Hematopoietic multipotent progenitor cell treated with erythropoietin and hydrocortisone succinate and interleukin-3 and kit ligand, for 6 days (in vitro differentiated cells): ENCODE results near the gene KMT5B.
"Not testable (repeated sequence)": the region's sequence is repeated elsewhere in the genome, so short reads cannot be mapped to it uniquely, and the experiment has no call there.

Experiments
- DNase-seq: peaks from one replicate; pipeline ENCODE4 v3.0.0-alpha.2; 2015

Gene KMT5B

GRCh38 chr11:68213135-68213515, at the start of gene KMT5B:
Gene KMT5B (minus strand): TSS chr11:68213296. CDS start chr11:68190076, 23,220 bp downstream.
- DNase-seq: peak; percentile 54

GRCh38 chr11:68262544-68262827, 49.4 kb upstream of the KMT5B start:
- no peak for DNase-seq

GRCh38 chr11:68261749-68262543, 48.9 kb upstream of the KMT5B start:
- DNase-seq: no peak

GRCh38 chr11:68261006-68261405, 47.9 kb upstream of the KMT5B start:
- DNase-seq: no peak

GRCh38 chr11:68260484-68260883, 47.4 kb upstream of the KMT5B start:
- no peak for DNase-seq

- no peak for DNase-seq
Observed at GRCh38 chr11:68259122-68259959, 46.2 kb upstream of the KMT5B start.

GRCh38 chr11:68258363-68258765, 45.3 kb upstream of the KMT5B start:
- DNase-seq: no peak

- peak; percentile 98 for DNase-seq
Observed at GRCh38 chr11:68257477-68258362, 44.6 kb upstream of the KMT5B start.

- DNase-seq: no peak
Observed at GRCh38 chr11:68256331-68256741, 43.2 kb upstream of the KMT5B start.

- no peak for DNase-seq
Observed at GRCh38 chr11:68255526-68255925, 42.4 kb upstream of the KMT5B start.

GRCh38 chr11:68254421-68254820, 41.3 kb upstream of the KMT5B start:
- no peak for DNase-seq

GRCh38 chr11:68251765-68252164, 38.7 kb upstream of the KMT5B start:
- no peak for DNase-seq

GRCh38 chr11:68244912-68245311, 31.8 kb upstream of the KMT5B start:
- peak; percentile 28 for DNase-seq

GRCh38 chr11:68243847-68244246, 30.8 kb upstream of the KMT5B start:
- not testable (repeated sequence) for DNase-seq

- no peak for DNase-seq
Observed at GRCh38 chr11:68242616-68243015, 29.5 kb upstream of the KMT5B start.

GRCh38 chr11:68231621-68232020, 18.5 kb upstream of the KMT5B start:
- peak; percentile 57 for DNase-seq

- DNase-seq: no peak
Observed at GRCh38 chr11:68229601-68230000, 16.5 kb upstream of the KMT5B start.

- no peak for DNase-seq
Observed at GRCh38 chr11:68226421-68226820, 13.3 kb upstream of the KMT5B start.

- DNase-seq: no peak
Observed at GRCh38 chr11:68224606-68225005, 11.5 kb upstream of the KMT5B start.

GRCh38 chr11:68223275-68223674, 10.2 kb upstream of the KMT5B start:
- DNase-seq: no peak

GRCh38 chr11:68221406-68221805, 8.3 kb upstream of the KMT5B start:
- no peak for DNase-seq

GRCh38 chr11:68216171-68216938, 3.3 kb upstream of the KMT5B start:
- DNase-seq: no peak
